Measurements from ENCODE around the gene TOMM6.
"Not testable (repeated sequence)": the region's sequence is repeated elsewhere in the genome, so short reads cannot be mapped to it uniquely, and the experiment has no call there.

Gene TOMM6

GRCh38 chr6:41763470-41763869 is 24.0 kb upstream of the TOMM6 start:
- DNase-seq (ENCODE audit: low spot score): no peak

- DNase-seq (ENCODE audit: low spot score): not testable (repeated sequence)
These were observed 21.3 kb upstream of the TOMM6 start for GRCh38 chr6:41766043-41766664.

GRCh38 chr6:41767112-41767833 is 20.2 kb upstream of the TOMM6 start:
- no peak for DNase-seq (ENCODE audit: low spot score)

GRCh38 chr6:41768545-41769308 is 18.8 kb upstream of the TOMM6 start:
- DNase-seq (ENCODE audit: low spot score): no peak

GRCh38 chr6:41769376-41769775 is 18.1 kb upstream of the TOMM6 start:
- DNase-seq (ENCODE audit: low spot score): no peak

GRCh38 chr6:41770381-41771057 is 17.0 kb upstream of the TOMM6 start:
- DNase-seq (ENCODE audit: low spot score): no peak

- DNase-seq (ENCODE audit: low spot score): no peak
These were observed 16.2 kb upstream of the TOMM6 start for GRCh38 chr6:41771058-41771983.

- no peak for DNase-seq (ENCODE audit: low spot score)
These were observed 12.7 kb upstream of the TOMM6 start for GRCh38 chr6:41774841-41775240.

- DNase-seq (ENCODE audit: low spot score): no peak
These were observed 12.1 kb upstream of the TOMM6 start for GRCh38 chr6:41775293-41775882.

- DNase-seq (ENCODE audit: low spot score): no peak
These were observed 9.8 kb upstream of the TOMM6 start for GRCh38 chr6:41777551-41778285.

GRCh38 chr6:41778895-41779294 is 8.6 kb upstream of the TOMM6 start:
- no peak for DNase-seq (ENCODE audit: low spot score)

- no peak for DNase-seq (ENCODE audit: low spot score)
These were observed 8.2 kb upstream of the TOMM6 start for GRCh38 chr6:41779336-41779735.

- DNase-seq (ENCODE audit: low spot score): peak; percentile 99
These were observed 7.5 kb upstream of the TOMM6 start, which contains the start of gene FRS3 for GRCh38 chr6:41779788-41780550. Gene FRS3, minus strand, starts transcription at chr6:41779900. Its CDS starts 2,913 bp downstream, at chr6:41776987.

- DNase-seq (ENCODE audit: low spot score): peak; percentile 81
These were observed 6.7 kb upstream of the TOMM6 start, which contains the start of gene PRICKLE4 for GRCh38 chr6:41780551-41781365. Gene PRICKLE4, plus strand, starts transcription at chr6:41780782. Its CDS starts 2,692 bp downstream, at chr6:41783474.

- no peak for DNase-seq (ENCODE audit: low spot score)
These were observed 6.1 kb upstream of the TOMM6 start for GRCh38 chr6:41781366-41781730.

GRCh38 chr6:41783106-41783780 is 4.3 kb upstream of the TOMM6 start:
- no peak for DNase-seq (ENCODE audit: low spot score)

GRCh38 chr6:41784581-41785171 is 2.8 kb upstream of the TOMM6 start:
- DNase-seq (ENCODE audit: low spot score): no peak

All from left forelimb (tissue), 1 donor.